Hematopoietic multipotent progenitor cell treated with erythropoietin and hydrocortisone succinate and interleukin-3 and kit ligand, for 8 days (in vitro differentiated cells): ENCODE results near the gene NCF4.

Source experiments
- DNase-seq: peaks from one replicate; pipeline ENCODE4 v3.0.0-alpha.2; 2015

NCF4 gene

GRCh38 chr22:36860821-36861659, at the start of gene NCF4:
Gene NCF4 (plus strand): TSS chr22:36861006. CDS start chr22:36861172, 166 bp downstream.
- peak; percentile 88 for DNase-seq

- peak; percentile 19 for DNase-seq
Measured at GRCh38 chr22:36811094-36811800, 49.6 kb upstream of the NCF4 start.

GRCh38 chr22:36814801-36815200, 46.0 kb upstream of the NCF4 start:
- DNase-seq = no peak

- no peak for DNase-seq
Measured at GRCh38 chr22:36815558-36816338, 45.1 kb upstream of the NCF4 start.

- DNase-seq = no peak
Measured at GRCh38 chr22:36816339-36816635, 44.5 kb upstream of the NCF4 start.

- peak; percentile 65 for DNase-seq
Measured at GRCh38 chr22:36816636-36817524, 43.9 kb upstream of the NCF4 start, which contains the start of gene PVALB. Gene PVALB (minus strand): TSS chr22:36817035. CDS start chr22:36817005, 30 bp downstream.

GRCh38 chr22:36817525-36817848, 43.3 kb upstream of the NCF4 start:
- no peak for DNase-seq

GRCh38 chr22:36818010-36818642, 42.7 kb upstream of the NCF4 start:
- DNase-seq = no peak

- DNase-seq = no peak
Measured at GRCh38 chr22:36819112-36819511, 41.7 kb upstream of the NCF4 start.

GRCh38 chr22:36822581-36822980, 38.2 kb upstream of the NCF4 start:
- no peak for DNase-seq

GRCh38 chr22:36823186-36823839, 37.5 kb upstream of the NCF4 start:
- no peak for DNase-seq

- no peak for DNase-seq
Measured at GRCh38 chr22:36824655-36825054, 36.2 kb upstream of the NCF4 start.

GRCh38 chr22:36826262-36826661, 34.5 kb upstream of the NCF4 start:
- no peak for DNase-seq

GRCh38 chr22:36828815-36829214, 32.0 kb upstream of the NCF4 start:
- no peak for DNase-seq

- DNase-seq = no peak
Measured at GRCh38 chr22:36829370-36830002, 31.3 kb upstream of the NCF4 start.

GRCh38 chr22:36830601-36831000, 30.2 kb upstream of the NCF4 start:
- no peak for DNase-seq

- no peak for DNase-seq
Measured at GRCh38 chr22:36831206-36831605, 29.6 kb upstream of the NCF4 start.

- no peak for DNase-seq
Measured at GRCh38 chr22:36831717-36832116, 29.1 kb upstream of the NCF4 start.

- no peak for DNase-seq
Measured at GRCh38 chr22:36833073-36833472, 27.7 kb upstream of the NCF4 start.

GRCh38 chr22:36835903-36836302, 24.9 kb upstream of the NCF4 start:
- DNase-seq = no peak
